ENCODE data around the gene MOB3C.

DNA sequence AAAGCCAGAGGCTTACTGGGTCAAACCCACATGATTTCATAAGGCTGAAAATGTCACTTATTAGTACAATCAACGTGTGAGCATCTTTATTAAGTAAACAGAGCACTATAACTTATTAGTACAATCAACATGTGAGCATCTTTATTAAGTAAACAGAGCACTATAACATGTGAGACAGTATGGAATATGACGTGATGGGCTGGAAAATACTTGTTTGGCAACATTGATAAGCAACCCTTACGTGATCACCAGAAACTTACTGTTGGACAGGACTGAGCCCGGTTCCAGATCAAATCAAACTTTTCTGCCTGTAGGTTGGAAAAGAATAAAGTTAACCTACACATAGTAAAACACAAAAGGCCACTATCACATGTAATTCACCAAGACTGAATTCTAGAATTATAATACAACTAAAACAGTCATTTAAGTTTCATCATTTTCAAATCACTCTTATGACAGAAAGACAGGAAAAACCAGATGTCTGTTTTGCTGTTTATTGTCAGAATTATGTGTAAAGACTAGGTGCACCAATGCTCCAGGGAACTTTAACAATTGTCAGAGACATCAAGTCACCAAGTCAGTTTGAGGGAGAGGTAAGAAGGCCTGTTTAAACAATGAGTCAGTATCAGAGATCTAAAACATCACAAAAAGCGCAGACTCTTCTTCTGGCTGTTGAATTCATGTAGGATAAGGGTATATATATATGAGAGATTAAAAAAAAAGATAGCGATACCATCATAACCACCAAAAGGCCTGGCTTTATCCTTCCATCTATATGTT lies 35.9 kb upstream of the MOB3C start:
- TF ChIP-seq, protein P1, sequence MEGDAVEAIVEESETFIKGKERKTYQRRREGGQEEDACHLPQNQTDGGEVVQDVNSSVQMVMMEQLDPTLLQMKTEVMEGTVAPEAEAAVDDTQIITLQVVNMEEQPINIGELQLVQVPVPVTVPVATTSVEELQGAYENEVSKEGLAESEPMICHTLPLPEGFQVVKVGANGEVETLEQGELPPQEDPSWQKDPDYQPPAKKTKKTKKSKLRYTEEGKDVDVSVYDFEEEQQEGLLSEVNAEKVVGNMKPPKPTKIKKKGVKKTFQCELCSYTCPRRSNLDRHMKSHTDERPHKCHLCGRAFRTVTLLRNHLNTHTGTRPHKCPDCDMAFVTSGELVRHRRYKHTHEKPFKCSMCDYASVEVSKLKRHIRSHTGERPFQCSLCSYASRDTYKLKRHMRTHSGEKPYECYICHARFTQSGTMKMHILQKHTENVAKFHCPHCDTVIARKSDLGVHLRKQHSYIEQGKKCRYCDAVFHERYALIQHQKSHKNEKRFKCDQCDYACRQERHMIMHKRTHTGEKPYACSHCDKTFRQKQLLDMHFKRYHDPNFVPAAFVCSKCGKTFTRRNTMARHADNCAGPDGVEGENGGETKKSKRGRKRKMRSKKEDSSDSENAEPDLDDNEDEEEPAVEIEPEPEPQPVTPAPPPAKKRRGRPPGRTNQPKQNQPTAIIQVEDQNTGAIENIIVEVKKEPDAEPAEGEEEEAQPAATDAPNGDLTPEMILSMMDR (IDR thresholded peaks at IDR 0.05), result no peak
- TF ChIP-seq POLR2A (IDR thresholded peaks at IDR 0.05), result no peak
